ENCODE measurements around the gene SAMD14. TPM values are rescaled to one million over a fixed set of nuclear protein-coding genes. Genes with fewer than 3 reads are reported as not detected.

Gene SAMD14
- total RNA-seq, 1 donor = 2.5 TPM

DNA sequence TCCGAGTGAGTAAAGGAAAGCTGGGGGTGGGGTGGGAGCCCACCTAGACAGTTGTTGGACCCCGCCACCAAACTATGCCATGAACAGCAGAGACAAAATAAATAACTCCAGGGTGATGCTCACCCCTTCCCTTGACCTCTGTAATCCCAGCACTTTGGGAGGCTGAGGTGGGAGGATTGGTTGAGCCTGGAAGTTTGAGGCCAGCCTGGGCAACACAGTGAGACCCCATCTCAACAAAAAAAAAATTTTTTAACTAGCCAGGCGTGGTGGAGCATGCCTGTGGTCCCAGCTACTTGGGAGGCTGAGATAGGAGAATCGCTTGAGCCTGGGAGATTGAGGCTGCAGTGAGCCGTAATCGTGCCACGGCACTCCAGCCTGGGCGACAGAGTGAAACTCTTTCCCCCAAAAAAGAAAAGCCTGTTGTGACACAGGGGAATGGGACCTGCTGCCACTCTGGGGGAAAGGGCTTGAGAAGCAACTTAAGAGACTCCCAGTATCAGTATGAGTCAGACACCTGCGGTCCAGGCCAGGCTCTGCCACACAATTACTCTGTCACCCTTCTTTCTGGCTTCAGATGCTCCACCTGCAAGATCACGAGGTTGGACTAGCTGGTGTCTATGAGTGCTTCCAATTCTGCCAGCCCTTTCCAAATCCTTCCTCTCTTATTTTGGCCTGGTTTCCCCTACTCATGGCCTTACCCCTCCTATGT, 40.9 kb upstream of the SAMD14 start:
- H3K4me2 ChIP-seq (ENCODE audit: insufficient read depth, low read length) = no peak overlapping the region
- peaks cover 4% of the 10 kb centered on the region for H3K36me3 ChIP-seq (ENCODE audit: insufficient read depth, low read length)
- H4K20me1 ChIP-seq (ENCODE audit: insufficient read depth, low read length) = no peaks in the 10 kb centered on the region
- peaks cover 15% of the 10 kb centered on the region for H3K4me1 ChIP-seq (ENCODE audit: insufficient read depth, low read length)
- H3K27ac ChIP-seq (ENCODE audit: low read depth, low read length) = no peak overlapping the region
- no peaks in the 10 kb centered on the region for H3K79me2 ChIP-seq (ENCODE audit: insufficient read depth, low read length)
- DNase-seq (ENCODE audit: insufficient read length, low spot score, missing footprints) = peak; percentile 69
- no peaks in the 10 kb centered on the region for H3K9me3 ChIP-seq (ENCODE audit: low read depth, low read length)
- no peak overlapping the region for H2AFZ ChIP-seq (ENCODE audit: low read length)
- no peaks in the 10 kb centered on the region for H3K27me3 ChIP-seq (ENCODE audit: insufficient read depth, low read length)
- TF ChIP-seq, protein P1, sequence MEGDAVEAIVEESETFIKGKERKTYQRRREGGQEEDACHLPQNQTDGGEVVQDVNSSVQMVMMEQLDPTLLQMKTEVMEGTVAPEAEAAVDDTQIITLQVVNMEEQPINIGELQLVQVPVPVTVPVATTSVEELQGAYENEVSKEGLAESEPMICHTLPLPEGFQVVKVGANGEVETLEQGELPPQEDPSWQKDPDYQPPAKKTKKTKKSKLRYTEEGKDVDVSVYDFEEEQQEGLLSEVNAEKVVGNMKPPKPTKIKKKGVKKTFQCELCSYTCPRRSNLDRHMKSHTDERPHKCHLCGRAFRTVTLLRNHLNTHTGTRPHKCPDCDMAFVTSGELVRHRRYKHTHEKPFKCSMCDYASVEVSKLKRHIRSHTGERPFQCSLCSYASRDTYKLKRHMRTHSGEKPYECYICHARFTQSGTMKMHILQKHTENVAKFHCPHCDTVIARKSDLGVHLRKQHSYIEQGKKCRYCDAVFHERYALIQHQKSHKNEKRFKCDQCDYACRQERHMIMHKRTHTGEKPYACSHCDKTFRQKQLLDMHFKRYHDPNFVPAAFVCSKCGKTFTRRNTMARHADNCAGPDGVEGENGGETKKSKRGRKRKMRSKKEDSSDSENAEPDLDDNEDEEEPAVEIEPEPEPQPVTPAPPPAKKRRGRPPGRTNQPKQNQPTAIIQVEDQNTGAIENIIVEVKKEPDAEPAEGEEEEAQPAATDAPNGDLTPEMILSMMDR (IDR thresholded peaks at IDR 0.05; ENCODE audit: extremely low read depth, low read depth, low read length) = no peak
- H3K4me3 ChIP-seq (ENCODE audit: insufficient read depth, low read length) = no peak overlapping the region

DNA sequence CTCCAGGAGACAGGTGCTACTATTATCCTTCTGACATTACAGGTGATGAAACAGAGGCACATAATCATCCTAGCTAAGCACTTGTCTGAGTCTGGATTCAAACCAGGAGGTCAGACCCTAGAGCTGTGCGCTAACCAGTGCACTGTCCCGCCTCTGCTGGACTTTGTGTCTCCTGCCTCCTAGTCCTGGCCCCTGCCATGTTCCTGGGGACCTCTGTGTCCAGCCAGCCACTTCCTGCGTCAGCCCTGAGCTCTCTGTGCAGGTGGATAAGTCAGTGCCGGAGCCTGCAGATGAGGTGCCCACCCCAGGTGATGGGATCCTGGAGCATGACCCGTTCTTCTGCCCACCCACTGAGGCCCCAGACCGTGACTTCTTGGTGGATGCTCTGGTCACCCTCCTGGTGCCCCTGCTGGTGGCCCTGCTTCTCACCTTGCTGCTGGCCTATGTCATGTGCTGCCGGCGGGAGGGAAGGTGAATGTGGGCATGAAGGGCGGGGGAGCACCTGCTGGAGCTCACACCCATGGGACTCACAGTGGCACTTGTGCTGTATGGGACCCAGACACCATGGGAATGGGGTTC, 40.0 kb upstream of the SAMD14 start:
- Histone ChIP-seq H3K79me2 (ENCODE audit: insufficient read depth, low read length) (no peaks in the 10 kb centered on the region), H3K4me3 (ENCODE audit: insufficient read depth, low read length) (no peak overlapping the region), H3K4me2 (ENCODE audit: insufficient read depth, low read length) (no peak overlapping the region), H3K27ac (ENCODE audit: low read depth, low read length) (no peak overlapping the region), H3K4me1 (ENCODE audit: insufficient read depth, low read length) (peaks cover 15% of the 10 kb centered on the region), H3K9me3 (ENCODE audit: low read depth, low read length) (no peaks in the 10 kb centered on the region), H2AFZ (ENCODE audit: low read length) (no peak overlapping the region), H3K36me3 (ENCODE audit: insufficient read depth, low read length) (peaks cover 3% of the 10 kb centered on the region), H3K27me3 (ENCODE audit: insufficient read depth, low read length) (no peaks in the 10 kb centered on the region), H4K20me1 (ENCODE audit: insufficient read depth, low read length) (no peaks in the 10 kb centered on the region)
- TF ChIP-seq, protein P1 (IDR thresholded peaks at IDR 0.05; ENCODE audit: extremely low read depth, low read depth, low read length) = no peak
- peak; percentile 57 for DNase-seq (ENCODE audit: insufficient read length, low spot score, missing footprints)

DNA sequence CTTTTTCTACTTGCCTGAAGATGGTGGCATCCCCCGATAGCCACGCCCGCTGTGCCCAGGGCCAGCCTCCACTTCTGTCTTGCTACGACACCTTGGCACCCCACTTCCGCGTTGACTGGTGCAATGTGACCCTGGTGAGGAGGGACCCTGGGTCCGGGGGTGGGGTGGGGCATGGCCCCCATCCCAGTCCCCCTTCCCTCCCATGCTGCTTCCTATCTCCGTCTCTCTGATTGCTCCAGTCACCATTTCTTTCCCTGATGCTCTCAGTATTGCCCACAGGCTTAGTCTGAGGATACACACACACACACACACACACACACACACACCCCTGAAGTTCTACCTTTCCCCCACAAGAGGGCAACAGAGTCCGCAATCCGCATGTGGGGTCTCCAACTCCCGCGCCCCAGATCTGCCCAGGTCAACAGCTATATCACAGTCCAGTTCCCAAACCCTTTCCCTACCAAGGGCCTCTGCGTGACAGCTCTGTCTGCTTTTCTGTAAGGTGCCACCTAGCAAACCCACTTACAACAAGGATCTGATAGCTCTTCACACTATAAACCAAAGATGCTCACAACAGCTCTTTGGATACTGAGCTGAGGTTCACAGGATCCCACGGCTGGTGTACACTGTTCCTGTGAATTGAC, 39.3 kb upstream of the SAMD14 start:
- Histone ChIP-seq H3K9me3 (ENCODE audit: low read depth, low read length) (no peaks in the 10 kb centered on the region), H3K36me3 (ENCODE audit: insufficient read depth, low read length) (peaks cover 3% of the 10 kb centered on the region), H3K27ac (ENCODE audit: low read depth, low read length) (no peak overlapping the region), H3K4me2 (ENCODE audit: insufficient read depth, low read length) (peak overlapping the region; percentile 15), H3K4me3 (ENCODE audit: insufficient read depth, low read length) (no peak overlapping the region), H3K4me1 (ENCODE audit: insufficient read depth, low read length) (peaks cover 15% of the 10 kb centered on the region), H3K27me3 (ENCODE audit: insufficient read depth, low read length) (no peaks in the 10 kb centered on the region), H2AFZ (ENCODE audit: low read length) (no peak overlapping the region), H3K79me2 (ENCODE audit: insufficient read depth, low read length) (no peaks in the 10 kb centered on the region), H4K20me1 (ENCODE audit: insufficient read depth, low read length) (no peaks in the 10 kb centered on the region)
- TF ChIP-seq, protein P1 (IDR thresholded peaks at IDR 0.05; ENCODE audit: extremely low read depth, low read depth, low read length) = peak; percentile 93
- DNase-seq (ENCODE audit: insufficient read length, low spot score, missing footprints) = peak; percentile 94

DNA sequence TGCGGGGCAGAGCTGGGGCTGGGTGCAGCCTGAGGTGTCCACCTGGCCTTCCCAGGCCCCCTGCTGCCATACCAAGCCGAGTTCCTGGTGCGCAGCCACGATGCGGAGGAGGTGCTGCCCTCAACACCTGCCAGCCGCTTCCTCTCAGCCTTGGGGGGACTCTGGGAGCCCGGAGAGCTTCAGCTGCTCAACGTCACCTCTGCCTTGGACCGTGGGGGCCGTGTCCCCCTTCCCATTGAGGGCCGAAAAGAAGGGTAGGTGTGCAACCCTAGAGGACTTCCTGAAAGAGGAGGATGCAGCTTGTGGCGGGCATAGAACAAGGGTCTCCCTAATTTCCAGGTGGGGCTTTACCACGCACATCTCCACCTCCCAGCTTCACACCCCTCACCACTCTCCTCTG, 38.4 kb upstream of the SAMD14 start:
- Histone ChIP-seq H2AFZ (ENCODE audit: low read length) (no peak overlapping the region), H3K36me3 (ENCODE audit: insufficient read depth, low read length) (peaks cover 3% of the 10 kb centered on the region), H3K79me2 (ENCODE audit: insufficient read depth, low read length) (no peaks in the 10 kb centered on the region), H3K9me3 (ENCODE audit: low read depth, low read length) (no peaks in the 10 kb centered on the region), H3K4me2 (ENCODE audit: insufficient read depth, low read length) (no peak overlapping the region), H3K27ac (ENCODE audit: low read depth, low read length) (no peak overlapping the region), H3K27me3 (ENCODE audit: insufficient read depth, low read length) (no peaks in the 10 kb centered on the region), H4K20me1 (ENCODE audit: insufficient read depth, low read length) (no peaks in the 10 kb centered on the region), H3K4me3 (ENCODE audit: insufficient read depth, low read length) (no peak overlapping the region), H3K4me1 (ENCODE audit: insufficient read depth, low read length) (peaks cover 7% of the 10 kb centered on the region)
- DNase-seq (ENCODE audit: insufficient read length, low spot score, missing footprints) = peak; percentile 11
- TF ChIP-seq, protein P1 (IDR thresholded peaks at IDR 0.05; ENCODE audit: extremely low read depth, low read depth, low read length) = no peak
